SK-N-MC (cell line): ENCODE results near the gene BACH2.

Source experiments
- DNase-seq: peaks from one replicate; pipeline ENCODE4 v3.0.0-alpha.2; 2011; ENCODE audit warnings: low read depth, low spot score
- H3K27ac ChIP-seq: fragments of 200-600 bp; sonication (generic); 2 replicates; pipeline ENCODE4 v1.5.1; 2016; ENCODE audit warnings: mixed run types
- H3K36me3 ChIP-seq: fragments of 200-600 bp; sonication (generic); 2 replicates; pipeline ENCODE4 v1.6.1; 2017; ENCODE audit warnings: antibody characterized with exemption, low read length, mixed read lengths; ENCODE audit not compliant: insufficient read depth
- H3K4me3 ChIP-seq: fragments of 200-600 bp; sonication (generic); 2 replicates; pipeline ENCODE4 v1.5.1; 2016
- H3K9ac ChIP-seq: fragments of 200-600 bp; sonication (generic); 2 replicates; pipeline ENCODE4 v1.8.0; 2017; ENCODE audit warnings: mixed run types, mixed read lengths; ENCODE audit not compliant: insufficient read length
- H3K9me3 ChIP-seq: fragments of 200-600 bp; sonication (generic); 2 replicates; pipeline ENCODE4 v1.6.1; 2017; ENCODE audit warnings: low read depth, mild to moderate bottlenecking, antibody characterized with exemption, low read length, moderate library complexity, mixed read lengths
- EZH2 ChIP-seq: fragments of 200-600 bp; sonication (generic); IDR thresholded peaks from one replicate; pipeline ENCODE4 v1.6.1; 2017; ENCODE audit warnings: antibody characterized with exemption
- FOXP2 ChIP-seq: optimal IDR thresholded peaks from 2 replicates; pipeline ENCODE3; 2011; ENCODE audit warnings: mild to moderate bottlenecking, moderate library complexity; ENCODE audit not compliant: insufficient read depth; ENCODE audit errors: extremely low read length, control extremely low read depth
- POLR2AphosphoS5 ChIP-seq: IDR thresholded peaks from 2 replicates; pipeline ENCODE4 v1.6.1; 2012; ENCODE audit warnings: mild to moderate bottlenecking, low read depth, low read length, borderline replicate concordance

BACH2 gene

DNA sequence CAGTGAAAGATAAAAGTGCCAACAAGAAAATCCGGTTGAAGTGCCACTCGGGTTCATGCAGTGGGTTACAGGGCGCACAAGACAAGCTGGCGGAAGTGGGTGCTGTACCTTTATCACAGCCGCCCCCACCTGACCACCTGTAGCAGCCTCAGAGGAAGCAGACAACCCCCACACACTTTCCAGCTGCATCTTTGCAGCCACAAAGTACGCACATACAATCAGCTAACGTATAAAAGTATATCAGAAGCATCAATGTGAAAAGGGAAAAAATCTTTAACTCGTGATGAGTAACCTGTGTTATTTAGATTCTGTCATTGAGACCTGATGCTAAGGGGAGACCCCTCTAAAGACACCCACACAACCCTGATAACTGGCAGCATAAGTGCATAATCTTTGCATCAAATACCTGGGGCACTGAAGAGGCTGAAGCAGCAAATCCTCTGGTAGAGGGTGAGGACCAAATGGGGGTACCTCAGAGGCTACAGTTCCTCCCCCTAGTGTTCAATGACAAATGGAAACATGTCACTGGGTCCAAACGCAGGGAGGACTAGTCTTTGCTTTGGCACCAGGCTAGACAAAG is 22.1 kb downstream of the BACH2 start:
- Histone ChIP-seq H3K9me3 (no peaks in the 10 kb centered on the region), H3K9ac (no peak overlapping the region), H3K4me3 (no peak overlapping the region), H3K36me3 (no peaks in the 10 kb centered on the region), H3K27ac (no peak overlapping the region)
- TF ChIP-seq FOXP2: no peak
- TF ChIP-seq POLR2AphosphoS5: no peak
- TF ChIP-seq EZH2: no peak
- no peak for DNase-seq

DNA sequence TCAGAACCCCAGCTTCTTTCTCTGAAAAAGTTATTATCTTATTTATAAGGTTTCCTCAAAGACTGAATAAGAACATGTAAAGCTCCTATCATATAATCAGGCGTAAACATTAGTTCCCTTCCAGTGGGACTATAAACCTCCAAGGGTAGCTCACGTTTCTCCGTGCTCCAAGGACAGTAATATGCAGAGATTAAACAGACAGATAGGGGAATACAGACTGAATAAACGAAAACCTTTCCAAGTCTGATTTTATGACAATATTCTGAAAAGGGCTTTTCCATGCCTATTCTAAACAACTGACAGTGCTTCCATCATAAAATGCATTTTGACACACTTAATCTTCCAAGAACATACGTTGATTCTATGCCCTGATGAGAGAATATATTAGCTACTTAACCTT is 22.8 kb downstream of the BACH2 start:
- TF ChIP-seq EZH2: no peak
- TF ChIP-seq POLR2AphosphoS5: no peak
- TF ChIP-seq FOXP2: no peak

DNA sequence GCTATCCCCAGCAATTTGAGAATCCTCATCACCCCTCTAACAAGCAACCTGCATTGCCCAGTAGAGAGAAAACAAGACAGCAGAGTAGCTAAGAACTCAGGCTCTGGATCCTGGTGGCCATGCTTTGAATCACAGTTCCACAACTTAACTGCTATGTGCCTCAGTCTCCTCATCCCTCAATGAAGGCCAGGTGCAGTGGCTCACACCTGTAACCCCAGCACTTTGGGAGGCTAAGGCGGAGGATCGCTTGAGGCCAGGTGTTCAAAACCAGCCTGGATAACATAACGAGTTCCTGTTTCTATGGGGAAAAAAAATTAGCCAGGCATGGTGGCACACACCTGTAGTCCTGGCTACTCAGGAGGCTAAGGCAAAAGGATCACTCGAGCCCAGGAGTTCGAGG is 23.7 kb downstream of the BACH2 start:
- Histone ChIP-seq H3K27ac (no peak overlapping the region), H3K4me3 (no peak overlapping the region), H3K9me3 (no peaks in the 10 kb centered on the region), H3K36me3 (no peaks in the 10 kb centered on the region), H3K9ac (no peak overlapping the region)
- TF ChIP-seq POLR2AphosphoS5: no peak
- TF ChIP-seq EZH2: no peak
- TF ChIP-seq FOXP2: no peak
- no peak for DNase-seq

More for the DNA sequence above, 22.8 kb downstream of the BACH2 start:
- no peak overlapping the region for H3K9ac ChIP-seq
- H3K27ac ChIP-seq: no peak overlapping the region
- H3K4me3 ChIP-seq: no peak overlapping the region
- DNase-seq: no peak
- H3K9me3 ChIP-seq: no peaks in the 10 kb centered on the region
- H3K36me3 ChIP-seq: no peaks in the 10 kb centered on the region

GRCh38 chr6:90271831-90272230 is 24.8 kb downstream of the BACH2 start:
- no peak overlapping the region for H3K4me3 ChIP-seq
- H3K27ac ChIP-seq: no peak overlapping the region
- no peaks in the 10 kb centered on the region for H3K36me3 ChIP-seq
- no peaks in the 10 kb centered on the region for H3K9me3 ChIP-seq
- no peak overlapping the region for H3K9ac ChIP-seq
- no peak for DNase-seq
- TF ChIP-seq FOXP2 (no peak), EZH2 (no peak), POLR2AphosphoS5 (no peak)

GRCh38 chr6:90269334-90269733 is 27.3 kb downstream of the BACH2 start:
- DNase-seq: no peak
- TF ChIP-seq POLR2AphosphoS5: no peak
- no peak for TF ChIP-seq FOXP2
- no peak for TF ChIP-seq EZH2
- H3K9ac ChIP-seq: no peak overlapping the region

GRCh38 chr6:90268178-90268577 is 28.5 kb downstream of the BACH2 start:
- no peak for DNase-seq
- no peak overlapping the region for H3K9ac ChIP-seq
- H3K27ac ChIP-seq: no peak overlapping the region
- no peaks in the 10 kb centered on the region for H3K36me3 ChIP-seq
- H3K4me3 ChIP-seq: no peak overlapping the region
- TF ChIP-seq EZH2: no peak
- no peak for TF ChIP-seq FOXP2
- TF ChIP-seq POLR2AphosphoS5: no peak
- no peaks in the 10 kb centered on the region for H3K9me3 ChIP-seq

More at GRCh38 chr6:90269334-90269733, 27.3 kb downstream of the BACH2 start:
- H3K9me3 ChIP-seq: no peaks in the 10 kb centered on the region
- no peak overlapping the region for H3K27ac ChIP-seq
- no peaks in the 10 kb centered on the region for H3K36me3 ChIP-seq
- H3K4me3 ChIP-seq: no peak overlapping the region

DNA sequence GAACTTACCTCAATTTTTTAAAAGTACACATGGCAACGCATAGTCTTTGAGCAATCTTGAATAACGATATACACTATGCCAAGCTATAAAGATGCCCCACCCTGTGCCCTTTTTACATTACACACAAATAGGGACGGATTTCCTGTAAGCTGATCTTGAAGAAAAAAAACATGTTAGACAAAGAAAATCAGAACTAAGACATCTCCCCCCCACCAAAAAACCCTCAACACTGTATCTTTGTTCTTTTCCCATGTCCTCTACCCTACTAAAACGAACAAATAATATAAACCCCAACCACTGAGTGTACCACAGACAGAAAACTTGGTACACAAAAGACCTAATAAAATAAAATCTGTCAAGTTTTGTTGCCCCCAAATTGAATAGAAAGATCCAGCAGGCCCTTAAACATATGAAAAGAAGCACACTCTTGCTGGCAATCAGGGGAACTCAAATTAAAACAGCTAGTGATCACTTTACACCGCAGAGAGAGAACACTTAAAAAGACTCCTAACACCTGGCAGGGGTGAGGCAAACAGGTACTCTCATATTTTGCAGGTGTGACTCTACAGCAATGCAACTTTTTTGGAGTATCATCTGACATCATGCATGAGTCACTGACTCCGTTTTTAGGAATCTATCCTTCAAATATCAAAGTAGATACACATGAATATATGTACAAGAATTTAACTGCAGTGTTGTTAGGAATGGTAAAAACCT is 29.6 kb downstream of the BACH2 start:
- H3K27ac ChIP-seq: no peak overlapping the region

DNA sequence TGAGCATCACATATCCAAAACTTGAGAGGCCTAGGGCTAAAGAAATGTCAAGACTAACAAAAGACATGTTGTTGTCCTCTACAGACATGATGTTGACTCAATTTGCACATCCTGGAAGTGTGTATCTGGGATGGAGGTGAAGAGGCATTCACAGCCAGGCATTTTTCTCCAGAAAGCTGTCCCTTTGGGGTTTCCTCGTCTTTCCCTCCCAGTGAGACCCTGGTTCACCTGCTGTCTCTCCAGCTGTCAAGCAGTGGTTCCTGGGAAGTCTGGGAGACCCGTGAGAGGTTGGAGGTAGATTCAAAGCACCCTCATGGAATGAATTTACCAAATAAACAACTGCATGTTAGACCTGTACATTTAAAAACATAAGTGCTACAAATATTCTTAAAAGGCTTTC is 32.1 kb downstream of the BACH2 start:
- Histone ChIP-seq H3K9ac (no peak overlapping the region), H3K36me3 (no peaks in the 10 kb centered on the region), H3K27ac (no peak overlapping the region), H3K4me3 (no peak overlapping the region), H3K9me3 (no peaks in the 10 kb centered on the region)
- TF ChIP-seq EZH2: no peak
- TF ChIP-seq POLR2AphosphoS5: no peak
- TF ChIP-seq FOXP2: no peak
- no peak for DNase-seq

More for the DNA sequence above, 29.6 kb downstream of the BACH2 start:
- no peak for TF ChIP-seq FOXP2
- no peak for TF ChIP-seq EZH2
- no peak for TF ChIP-seq POLR2AphosphoS5
- Histone ChIP-seq H3K9me3 (no peaks in the 10 kb centered on the region), H3K9ac (no peak overlapping the region), H3K4me3 (no peak overlapping the region), H3K36me3 (no peaks in the 10 kb centered on the region)
- DNase-seq: no peak
